Measurements from ENCODE around the gene NDUFA7. TPM values are rescaled to one million over a fixed set of nuclear protein-coding genes. Genes with fewer than 3 reads are reported as not detected.
A peak's percentile ranks its signal among the peaks of the same experiment; 100 is the strongest.

NDUFA7 gene
- total RNA-seq, 1 donor from 2014 or later, result 49.3 TPM

DNA sequence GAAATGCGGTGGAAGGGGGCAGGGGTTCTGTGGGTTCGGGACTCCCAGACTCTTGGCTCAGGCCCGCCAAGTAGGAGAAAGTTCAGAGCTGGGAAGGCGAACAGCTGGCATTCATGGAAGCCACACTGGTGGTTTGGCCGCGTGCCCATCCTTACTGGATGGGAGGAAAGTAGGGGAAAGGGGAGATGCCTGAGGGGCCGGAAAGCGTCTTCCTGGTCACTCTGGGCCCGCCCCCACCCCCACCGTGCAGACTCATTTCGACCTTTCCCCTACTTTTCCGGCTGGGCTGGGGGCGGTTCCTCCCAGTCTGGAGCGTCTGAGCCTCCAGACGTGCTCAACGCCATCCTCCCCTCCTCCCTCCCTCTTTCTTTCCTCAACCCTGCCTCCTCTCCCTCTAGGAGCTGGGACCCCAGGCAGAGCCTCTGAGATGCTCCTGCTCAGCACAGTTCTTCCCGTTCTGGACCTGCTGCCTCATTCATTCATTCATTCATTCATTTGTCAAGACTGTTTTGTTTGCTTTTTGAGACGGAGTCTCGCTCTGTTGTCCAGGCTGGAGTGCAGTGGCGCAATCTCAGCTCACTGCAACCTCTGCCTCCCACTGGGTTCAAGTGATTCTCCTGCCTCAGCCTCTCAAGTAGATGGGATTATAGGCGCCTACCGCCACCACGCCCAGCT is 46.3 kb upstream of the NDUFA7 start:
- Histone ChIP-seq H3K4me3 (ENCODE audit: insufficient read depth, low read depth, low read length) (peak overlapping the region; percentile 21), H3K9me3 (ENCODE audit: insufficient read depth, low read depth, low read length) (no peaks in the 10 kb centered on the region), H3K36me3 (ENCODE audit: insufficient read depth, low read length) (no peaks in the 10 kb centered on the region), H3K4me1 (ENCODE audit: insufficient read depth, low read length) (peaks cover 25% of the 10 kb centered on the region), H3K79me2 (ENCODE audit: insufficient read depth, low read length) (no peaks in the 10 kb centered on the region), H3K4me2 (ENCODE audit: low read length) (peak overlapping the region; percentile 80), H2AFZ (ENCODE audit: low read depth, low read length) (no peak overlapping the region), H3K9ac (ENCODE audit: low read length) (no peak overlapping the region), H4K20me1 (ENCODE audit: insufficient read depth, low read length) (peaks cover 23% of the 10 kb centered on the region), H3K27me3 (ENCODE audit: insufficient read depth, low read length) (peaks cover 6% of the 10 kb centered on the region), H3K27ac (ENCODE audit: low read depth, low read length) (no peak overlapping the region)
- peak overlapping the region; percentile 93 for H3K27ac Mint-ChIP-seq (ENCODE audit: unreplicated experiment)
- FAIRE-seq (peak; percentile 82), DNase-seq (ENCODE audit: low read depth) (peak; percentile 89)
- no peak for TF ChIP-seq EZH2 (IDR thresholded peaks at IDR 0.05; ENCODE audit: insufficient read depth, low read length)
- TF ChIP-seq, protein P1, sequence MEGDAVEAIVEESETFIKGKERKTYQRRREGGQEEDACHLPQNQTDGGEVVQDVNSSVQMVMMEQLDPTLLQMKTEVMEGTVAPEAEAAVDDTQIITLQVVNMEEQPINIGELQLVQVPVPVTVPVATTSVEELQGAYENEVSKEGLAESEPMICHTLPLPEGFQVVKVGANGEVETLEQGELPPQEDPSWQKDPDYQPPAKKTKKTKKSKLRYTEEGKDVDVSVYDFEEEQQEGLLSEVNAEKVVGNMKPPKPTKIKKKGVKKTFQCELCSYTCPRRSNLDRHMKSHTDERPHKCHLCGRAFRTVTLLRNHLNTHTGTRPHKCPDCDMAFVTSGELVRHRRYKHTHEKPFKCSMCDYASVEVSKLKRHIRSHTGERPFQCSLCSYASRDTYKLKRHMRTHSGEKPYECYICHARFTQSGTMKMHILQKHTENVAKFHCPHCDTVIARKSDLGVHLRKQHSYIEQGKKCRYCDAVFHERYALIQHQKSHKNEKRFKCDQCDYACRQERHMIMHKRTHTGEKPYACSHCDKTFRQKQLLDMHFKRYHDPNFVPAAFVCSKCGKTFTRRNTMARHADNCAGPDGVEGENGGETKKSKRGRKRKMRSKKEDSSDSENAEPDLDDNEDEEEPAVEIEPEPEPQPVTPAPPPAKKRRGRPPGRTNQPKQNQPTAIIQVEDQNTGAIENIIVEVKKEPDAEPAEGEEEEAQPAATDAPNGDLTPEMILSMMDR (IDR thresholded peaks at IDR 0.05; ENCODE audit: insufficient read depth, low read depth, low read length), result no peak
- H3K4me1 Mint-ChIP-seq (ENCODE audit: low read depth, unreplicated experiment), result peaks cover 25% of the 10 kb centered on the region
- H3K36me3 Mint-ChIP-seq (ENCODE audit: low read depth, unreplicated experiment), result peaks cover 26% of the 10 kb centered on the region
- H3K4me3 Mint-ChIP-seq (ENCODE audit: unreplicated experiment), result peak overlapping the region; percentile 85
- peaks cover 2% of the 10 kb centered on the region for H3K9me3 Mint-ChIP-seq (ENCODE audit: unreplicated experiment)
- no peaks in the 10 kb centered on the region for H3K27me3 Mint-ChIP-seq (ENCODE audit: low read depth, unreplicated experiment)

DNA sequence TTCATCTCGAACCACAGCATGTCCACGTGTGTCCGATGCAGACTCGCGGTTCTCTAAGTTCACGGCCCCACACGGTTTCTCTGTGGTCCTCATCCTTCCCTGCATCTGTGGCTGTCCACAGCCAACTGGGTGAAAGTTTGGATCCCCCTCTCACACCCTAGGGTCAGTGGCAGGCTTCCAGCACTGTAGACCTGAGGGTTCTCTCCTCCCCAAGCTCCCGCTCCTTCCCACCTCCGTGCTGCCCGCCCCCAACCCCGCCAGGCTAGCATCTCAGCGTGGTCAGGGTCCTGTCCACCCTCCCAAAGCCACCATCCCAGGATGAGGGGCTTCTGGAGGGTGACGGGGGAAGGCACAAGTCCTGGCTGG is 45.8 kb upstream of the NDUFA7 start:
- peaks cover 30% of the 10 kb centered on the region for H3K4me1 ChIP-seq (ENCODE audit: insufficient read depth, low read length)
- Mint-ChIP-seq H3K4me3 (ENCODE audit: unreplicated experiment) (peak overlapping the region; percentile 85), H3K9me3 (ENCODE audit: unreplicated experiment) (peaks cover 2% of the 10 kb centered on the region), H3K27me3 (ENCODE audit: low read depth, unreplicated experiment) (no peaks in the 10 kb centered on the region), H3K27ac (ENCODE audit: unreplicated experiment) (peak overlapping the region; percentile 93), H3K36me3 (ENCODE audit: low read depth, unreplicated experiment) (peaks cover 26% of the 10 kb centered on the region), H3K4me1 (ENCODE audit: low read depth, unreplicated experiment) (peaks cover 30% of the 10 kb centered on the region)
- no peak for FAIRE-seq
- peaks cover 23% of the 10 kb centered on the region for H4K20me1 ChIP-seq (ENCODE audit: insufficient read depth, low read length)
- H3K27ac ChIP-seq (ENCODE audit: low read depth, low read length), result no peak overlapping the region
- DNase-seq (ENCODE audit: low read depth), result peak; percentile 23
- H3K27me3 ChIP-seq (ENCODE audit: insufficient read depth, low read length), result peaks cover 6% of the 10 kb centered on the region
- H3K9ac ChIP-seq (ENCODE audit: low read length), result no peak overlapping the region
- no peak overlapping the region for H2AFZ ChIP-seq (ENCODE audit: low read depth, low read length)
- no peaks in the 10 kb centered on the region for H3K9me3 ChIP-seq (ENCODE audit: insufficient read depth, low read depth, low read length)
- peak overlapping the region; percentile 80 for H3K4me2 ChIP-seq (ENCODE audit: low read length)
- TF ChIP-seq, protein P1 (IDR thresholded peaks at IDR 0.05; ENCODE audit: insufficient read depth, low read depth, low read length), result no peak
- no peak for TF ChIP-seq EZH2 (IDR thresholded peaks at IDR 0.05; ENCODE audit: insufficient read depth, low read length)
- no peaks in the 10 kb centered on the region for H3K79me2 ChIP-seq (ENCODE audit: insufficient read depth, low read length)
- H3K4me3 ChIP-seq (ENCODE audit: insufficient read depth, low read depth, low read length), result no peak overlapping the region
- no peaks in the 10 kb centered on the region for H3K36me3 ChIP-seq (ENCODE audit: insufficient read depth, low read length)

DNA sequence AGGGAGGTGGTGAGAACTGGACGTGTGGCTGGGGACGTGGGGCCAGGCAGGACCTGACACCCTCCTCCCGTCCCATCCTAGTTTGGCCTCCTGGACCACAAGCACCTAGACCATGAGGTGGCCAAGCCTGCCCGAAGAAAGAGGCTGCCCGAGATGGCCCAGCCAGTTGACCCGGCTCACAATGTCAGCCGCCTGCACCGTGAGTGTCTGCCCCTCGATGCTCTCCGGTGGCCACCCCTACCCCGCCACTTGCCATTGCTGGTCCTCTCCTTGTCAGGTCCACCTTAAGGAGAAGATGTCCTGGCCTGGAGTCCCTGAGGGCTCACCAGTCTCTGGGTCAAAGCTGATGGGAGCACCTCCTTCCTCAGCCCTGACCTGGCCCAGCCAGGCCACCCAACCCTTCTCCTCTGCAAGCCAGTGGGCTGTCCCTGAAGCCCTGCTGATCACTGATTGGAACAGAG is 45.0 kb upstream of the NDUFA7 start:
- H3K27me3 Mint-ChIP-seq (ENCODE audit: low read depth, unreplicated experiment), result no peaks in the 10 kb centered on the region

More for the DNA sequence above, 45.0 kb upstream of the NDUFA7 start:
- no peak for TF ChIP-seq EZH2 (IDR thresholded peaks at IDR 0.05; ENCODE audit: insufficient read depth, low read length)
- TF ChIP-seq, protein P1 (IDR thresholded peaks at IDR 0.05; ENCODE audit: insufficient read depth, low read depth, low read length), result no peak
- peaks cover 23% of the 10 kb centered on the region for H4K20me1 ChIP-seq (ENCODE audit: insufficient read depth, low read length)
- peaks cover 6% of the 10 kb centered on the region for H3K27me3 ChIP-seq (ENCODE audit: insufficient read depth, low read length)
- DNase-seq (ENCODE audit: low read depth) (no peak), FAIRE-seq (no peak)
- Mint-ChIP-seq H3K4me3 (ENCODE audit: unreplicated experiment) (peak overlapping the region; percentile 85), H3K9me3 (ENCODE audit: unreplicated experiment) (peaks cover 2% of the 10 kb centered on the region), H3K27ac (ENCODE audit: unreplicated experiment) (peak overlapping the region; percentile 34), H3K4me1 (ENCODE audit: low read depth, unreplicated experiment) (peaks cover 34% of the 10 kb centered on the region), H3K36me3 (ENCODE audit: low read depth, unreplicated experiment) (peaks cover 24% of the 10 kb centered on the region)
- H3K9me3 ChIP-seq (ENCODE audit: insufficient read depth, low read depth, low read length), result no peaks in the 10 kb centered on the region
- H3K4me2 ChIP-seq (ENCODE audit: low read length), result no peak overlapping the region
- H3K27ac ChIP-seq (ENCODE audit: low read depth, low read length), result no peak overlapping the region
- no peak overlapping the region for H3K4me3 ChIP-seq (ENCODE audit: insufficient read depth, low read depth, low read length)
- H3K9ac ChIP-seq (ENCODE audit: low read length), result no peak overlapping the region
- no peaks in the 10 kb centered on the region for H3K36me3 ChIP-seq (ENCODE audit: insufficient read depth, low read length)
- no peak overlapping the region for H2AFZ ChIP-seq (ENCODE audit: low read depth, low read length)
- peaks cover 35% of the 10 kb centered on the region for H3K4me1 ChIP-seq (ENCODE audit: insufficient read depth, low read length)
- no peaks in the 10 kb centered on the region for H3K79me2 ChIP-seq (ENCODE audit: insufficient read depth, low read length)
